ENCODE measurements around the gene AKAP13.
"Not testable (repeated sequence)": the region's sequence is repeated elsewhere in the genome, so short reads cannot be mapped to it uniquely, and the experiment has no call there.

The AKAP13 gene

DNA sequence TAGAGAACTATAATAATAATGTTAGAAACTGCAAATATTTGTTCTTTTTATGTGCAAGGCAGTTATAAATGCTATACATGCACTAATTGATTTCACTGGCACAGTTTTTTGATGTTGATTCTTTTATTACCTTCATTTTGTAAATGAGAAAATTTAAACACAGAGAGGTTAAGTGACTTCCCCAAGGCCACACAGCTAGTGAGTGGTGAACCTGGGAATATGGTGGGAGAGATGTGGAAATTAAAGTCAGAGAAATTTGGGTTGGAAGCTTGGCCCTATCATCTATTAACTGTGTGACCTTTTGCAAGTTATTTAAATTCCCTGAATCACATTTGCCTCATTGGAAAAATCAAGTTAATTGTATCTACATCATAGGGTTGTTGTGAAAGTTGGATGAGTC is 39.6 kb upstream of the AKAP13 start:
- no peaks in the 10 kb centered on the region for H3K27me3 ChIP-seq (ENCODE audit: insufficient read depth, low read length)

DNA sequence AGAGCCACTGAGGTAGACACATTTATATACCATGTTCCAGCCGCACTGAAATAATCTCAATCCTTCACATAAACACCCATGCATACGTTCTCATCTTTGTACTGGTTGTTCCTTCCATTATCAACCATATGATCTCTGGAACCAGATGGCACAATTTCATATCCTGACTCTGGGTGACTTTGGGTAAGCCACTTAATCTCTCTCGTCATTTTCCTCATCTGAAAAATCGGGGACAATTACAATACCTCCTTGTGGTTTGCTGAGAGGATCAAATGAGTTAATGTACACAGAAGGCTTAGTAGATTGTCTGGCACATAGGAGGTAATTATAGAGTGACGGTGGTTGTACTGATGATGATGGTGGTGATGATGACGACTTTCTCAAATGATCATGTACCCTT is 38.2 kb upstream of the AKAP13 start:
- not testable (repeated sequence) for H3K36me3 ChIP-seq (ENCODE audit: insufficient read depth, low read depth, low read length); H3K27me3 ChIP-seq (ENCODE audit: insufficient read depth, low read length); H3K4me3 ChIP-seq (ENCODE audit: low read length); H3K9ac ChIP-seq (ENCODE audit: low read depth, low read length); H3K9me3 ChIP-seq (ENCODE audit: insufficient read depth, low read depth, low read length); H3K4me1 ChIP-seq (ENCODE audit: insufficient read depth, low read length); H3K27ac ChIP-seq (ENCODE audit: low read length)

More for the DNA sequence above, 39.6 kb upstream of the AKAP13 start:
- H3K4me1 ChIP-seq (ENCODE audit: insufficient read depth, low read length): peaks cover 15% of the 10 kb centered on the region
- H3K9ac ChIP-seq (ENCODE audit: low read depth, low read length): no peak overlapping the region
- no peak overlapping the region for H3K4me3 ChIP-seq (ENCODE audit: low read length)
- no peaks in the 10 kb centered on the region for H3K36me3 ChIP-seq (ENCODE audit: insufficient read depth, low read depth, low read length)
- no peak overlapping the region for H3K27ac ChIP-seq (ENCODE audit: low read length)
- H3K9me3 ChIP-seq (ENCODE audit: insufficient read depth, low read depth, low read length): no peaks in the 10 kb centered on the region

DNA sequence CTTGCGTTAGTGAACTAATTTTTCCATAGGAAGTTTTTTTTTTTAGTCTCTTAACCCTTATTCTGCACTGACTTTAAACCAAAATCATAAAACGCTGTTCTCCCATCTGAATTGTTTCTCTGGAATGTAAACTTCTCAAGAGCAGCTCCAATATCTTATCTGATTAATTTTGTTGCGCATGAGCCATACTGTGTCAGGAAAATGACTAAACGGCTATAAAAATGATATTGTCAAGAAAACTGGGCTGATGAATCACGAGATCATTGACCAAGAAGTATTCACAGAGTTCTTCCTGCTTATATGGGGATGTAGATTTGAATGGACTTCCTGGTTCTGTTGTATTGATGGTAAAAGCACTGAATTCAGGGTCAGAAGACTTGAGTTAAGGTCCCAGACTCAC is 37.0 kb upstream of the AKAP13 start:
- H3K36me3 ChIP-seq (ENCODE audit: insufficient read depth, low read depth, low read length); H3K4me3 ChIP-seq (ENCODE audit: low read length); H3K9me3 ChIP-seq (ENCODE audit: insufficient read depth, low read depth, low read length); H3K4me1 ChIP-seq (ENCODE audit: insufficient read depth, low read length); H3K27me3 ChIP-seq (ENCODE audit: insufficient read depth, low read length); H3K27ac ChIP-seq (ENCODE audit: low read length); H3K9ac ChIP-seq (ENCODE audit: low read depth, low read length): not testable (repeated sequence)

DNA sequence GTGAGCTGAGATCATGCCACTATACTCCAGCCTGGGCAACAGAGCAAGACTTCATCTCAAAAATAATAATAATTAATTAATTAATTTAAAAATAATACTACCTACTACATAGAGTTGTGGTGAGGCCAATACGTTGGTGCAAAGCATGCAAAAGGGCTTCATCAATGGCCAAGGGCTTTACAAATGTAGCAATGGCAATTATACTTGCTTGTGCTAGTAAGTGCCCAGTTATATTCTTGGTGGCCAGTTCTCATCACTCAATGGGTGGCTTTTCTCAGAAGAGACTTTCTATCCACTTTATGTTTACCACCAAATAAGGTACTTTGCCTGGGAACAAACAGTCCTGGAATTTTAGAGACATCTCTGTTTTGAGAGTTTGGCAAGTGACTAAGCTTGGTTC is 36.2 kb upstream of the AKAP13 start:
- H3K4me3 ChIP-seq (ENCODE audit: low read length); H3K27me3 ChIP-seq (ENCODE audit: insufficient read depth, low read length); H3K9me3 ChIP-seq (ENCODE audit: insufficient read depth, low read depth, low read length); H3K27ac ChIP-seq (ENCODE audit: low read length); H3K4me1 ChIP-seq (ENCODE audit: insufficient read depth, low read length); H3K36me3 ChIP-seq (ENCODE audit: insufficient read depth, low read depth, low read length); H3K9ac ChIP-seq (ENCODE audit: low read depth, low read length): not testable (repeated sequence)

DNA sequence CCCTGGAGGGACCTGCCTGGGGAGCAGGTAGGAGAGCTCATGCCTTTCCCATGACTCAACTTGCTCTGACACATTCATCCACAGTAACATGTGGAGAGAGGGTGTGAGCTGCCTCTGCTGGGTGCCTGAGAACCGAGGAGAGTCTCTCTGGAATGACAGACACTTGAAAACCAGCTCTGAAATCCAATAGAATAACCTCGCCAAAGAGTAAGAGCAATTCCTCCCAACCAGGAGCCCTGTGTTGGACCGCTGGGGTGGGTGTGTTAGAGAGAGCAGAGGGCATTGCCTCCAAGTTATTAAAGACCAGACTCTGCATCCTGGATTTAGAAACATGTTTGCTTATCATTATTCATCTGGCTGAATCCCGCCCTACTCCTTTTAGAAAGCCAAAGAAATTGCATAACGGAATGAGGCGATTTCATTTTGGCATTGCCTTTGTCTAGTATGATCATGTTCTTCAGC is 35.7 kb upstream of the AKAP13 start:
- H3K4me3 ChIP-seq (ENCODE audit: low read length); H3K27ac ChIP-seq (ENCODE audit: low read length); H3K36me3 ChIP-seq (ENCODE audit: insufficient read depth, low read depth, low read length); H3K9me3 ChIP-seq (ENCODE audit: insufficient read depth, low read depth, low read length); H3K27me3 ChIP-seq (ENCODE audit: insufficient read depth, low read length); H3K9ac ChIP-seq (ENCODE audit: low read depth, low read length); H3K4me1 ChIP-seq (ENCODE audit: insufficient read depth, low read length): not testable (repeated sequence)

DNA sequence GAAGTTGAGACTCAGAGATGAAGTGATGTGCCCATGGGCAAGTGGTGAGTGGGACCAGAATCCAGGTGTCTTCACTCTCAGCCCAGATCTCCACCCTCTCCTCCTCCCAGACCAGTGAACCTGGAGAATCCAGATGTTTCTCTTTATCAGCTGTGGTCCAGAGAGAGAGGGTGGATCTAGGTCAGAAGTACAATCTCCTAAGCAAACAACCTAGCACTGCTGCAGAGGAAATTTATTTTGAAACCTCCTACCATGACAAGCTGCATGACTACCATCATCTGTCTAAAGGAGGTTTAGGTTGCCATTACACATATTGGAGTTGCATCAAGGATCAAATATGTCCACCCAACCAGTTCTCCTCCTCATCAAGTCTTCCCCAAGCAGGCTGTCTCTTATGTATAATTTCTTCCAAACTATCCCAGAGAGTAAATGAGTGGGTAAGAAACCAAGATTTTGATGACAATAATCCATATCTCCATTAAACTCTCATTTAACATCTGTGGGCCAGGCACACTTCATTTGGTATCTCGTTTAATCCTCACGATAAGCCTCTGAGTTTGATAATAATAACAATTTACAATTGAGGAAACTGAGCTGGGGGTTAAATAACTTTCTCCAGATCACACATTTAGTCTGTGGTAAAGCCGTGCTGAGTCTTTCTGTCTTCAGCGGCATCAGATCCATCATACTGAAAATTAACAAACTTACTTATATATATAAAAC is 35.0 kb upstream of the AKAP13 start:
- H3K9ac ChIP-seq (ENCODE audit: low read depth, low read length); H3K27me3 ChIP-seq (ENCODE audit: insufficient read depth, low read length); H3K9me3 ChIP-seq (ENCODE audit: insufficient read depth, low read depth, low read length); H3K36me3 ChIP-seq (ENCODE audit: insufficient read depth, low read depth, low read length); H3K4me3 ChIP-seq (ENCODE audit: low read length); H3K27ac ChIP-seq (ENCODE audit: low read length); H3K4me1 ChIP-seq (ENCODE audit: insufficient read depth, low read length): not testable (repeated sequence)

DNA sequence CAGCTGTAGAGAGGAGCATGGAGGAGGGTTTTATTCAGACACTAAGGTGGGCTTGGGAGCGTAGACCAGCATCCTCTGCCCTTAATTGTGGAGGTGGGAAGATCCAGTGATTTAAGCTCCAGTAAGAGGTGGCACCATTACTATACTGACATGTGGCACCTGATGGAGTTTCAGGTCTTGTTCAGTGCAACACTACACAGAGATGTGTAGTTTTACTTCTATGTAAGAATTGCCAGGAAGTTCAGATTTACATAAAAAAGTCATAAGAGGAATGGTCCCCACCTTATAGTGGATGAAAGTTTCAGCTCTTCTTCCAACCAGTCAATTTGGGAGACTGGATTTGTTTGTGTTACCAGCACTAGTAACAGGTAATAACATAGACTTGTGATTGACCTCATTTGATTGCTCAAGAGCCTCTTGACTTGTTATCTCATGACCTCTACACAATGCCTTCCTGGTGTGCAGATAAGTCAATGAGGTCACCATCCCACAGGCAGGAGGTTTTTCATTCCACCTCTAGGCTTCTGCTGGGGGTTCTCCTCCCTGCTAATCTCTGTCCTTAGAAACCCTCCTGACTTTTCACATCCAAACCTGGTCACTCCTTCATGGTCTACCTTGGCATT is 33.8 kb upstream of the AKAP13 start:
- not testable (repeated sequence) for H3K9ac ChIP-seq (ENCODE audit: low read depth, low read length); H3K4me3 ChIP-seq (ENCODE audit: low read length); H3K36me3 ChIP-seq (ENCODE audit: insufficient read depth, low read depth, low read length); H3K4me1 ChIP-seq (ENCODE audit: insufficient read depth, low read length); H3K27ac ChIP-seq (ENCODE audit: low read length); H3K27me3 ChIP-seq (ENCODE audit: insufficient read depth, low read length); H3K9me3 ChIP-seq (ENCODE audit: insufficient read depth, low read depth, low read length)

DNA sequence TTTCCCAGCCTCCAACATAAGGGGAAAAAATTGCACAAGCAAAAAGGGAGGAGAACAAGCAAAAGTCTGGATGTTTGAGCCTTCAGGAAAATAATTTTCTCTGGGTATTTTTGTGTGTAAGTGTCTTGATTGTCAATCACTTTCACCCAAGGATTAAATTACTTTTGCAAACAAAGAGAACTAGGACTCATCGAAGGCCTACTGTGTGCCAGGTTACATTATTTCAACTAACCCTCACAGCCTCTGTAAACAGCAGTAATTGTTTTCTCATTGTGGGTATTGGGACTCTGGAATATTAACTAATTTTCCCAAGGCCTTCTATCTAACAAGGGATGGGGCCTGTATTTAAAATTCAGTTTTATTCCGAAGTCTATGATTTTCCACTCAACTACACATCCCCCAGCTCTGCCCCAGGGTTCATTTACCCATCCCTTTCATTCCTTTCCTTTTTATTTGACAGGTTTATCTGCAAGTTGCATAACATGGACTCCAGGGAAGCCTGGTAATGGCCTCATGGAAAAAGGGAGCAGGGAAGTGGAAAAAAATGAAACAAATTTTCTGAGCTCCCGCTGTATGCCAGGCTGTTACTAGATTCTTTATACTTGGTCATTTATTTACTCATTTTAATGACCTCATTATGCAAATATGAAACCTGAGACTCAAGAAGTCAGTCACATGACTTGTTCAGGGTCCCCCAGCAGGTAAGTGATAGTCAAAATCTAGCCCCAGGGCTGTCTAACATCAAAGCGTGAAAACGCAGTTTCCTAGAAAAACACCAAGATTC is 32.9 kb upstream of the AKAP13 start:
- not testable (repeated sequence) for H3K4me3 ChIP-seq (ENCODE audit: low read length); H3K36me3 ChIP-seq (ENCODE audit: insufficient read depth, low read depth, low read length); H3K27me3 ChIP-seq (ENCODE audit: insufficient read depth, low read length); H3K27ac ChIP-seq (ENCODE audit: low read length); H3K4me1 ChIP-seq (ENCODE audit: insufficient read depth, low read length); H3K9me3 ChIP-seq (ENCODE audit: insufficient read depth, low read depth, low read length); H3K9ac ChIP-seq (ENCODE audit: low read depth, low read length)

DNA sequence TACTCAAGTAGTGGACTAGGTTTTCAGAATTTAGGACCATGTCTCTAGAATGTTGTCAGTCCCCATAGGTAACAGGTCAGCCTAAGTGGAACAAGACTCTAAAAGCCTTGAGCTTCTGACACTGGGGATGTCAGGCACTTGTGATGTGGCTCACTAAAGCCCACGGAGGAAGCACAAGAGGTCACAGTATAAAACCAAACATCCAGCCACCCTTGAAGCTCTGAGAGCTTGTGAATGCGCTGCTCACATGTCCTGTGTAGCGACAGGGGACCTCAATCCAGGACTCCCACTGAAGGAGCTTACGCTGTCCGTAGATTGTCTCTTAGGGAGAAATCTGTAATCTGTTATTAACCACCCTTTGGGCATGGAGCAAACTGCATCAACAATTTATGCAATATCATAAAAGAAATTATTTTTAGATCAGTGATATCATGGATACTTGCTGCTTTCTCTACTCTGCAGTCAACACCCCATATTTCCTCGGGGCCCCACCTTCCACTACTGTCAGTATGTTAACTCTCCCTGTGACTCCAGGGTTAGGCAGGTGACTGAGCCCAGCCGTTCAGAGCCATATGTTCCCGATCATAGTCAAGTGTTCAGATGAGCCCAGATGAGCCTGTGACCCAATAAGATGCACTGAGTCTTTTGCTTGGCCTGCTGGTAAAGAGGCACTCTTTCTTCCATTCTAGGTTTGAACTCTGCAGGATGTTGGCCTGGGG is 32.2 kb upstream of the AKAP13 start:
- not testable (repeated sequence) for H3K4me3 ChIP-seq (ENCODE audit: low read length); H3K36me3 ChIP-seq (ENCODE audit: insufficient read depth, low read depth, low read length); H3K27me3 ChIP-seq (ENCODE audit: insufficient read depth, low read length); H3K27ac ChIP-seq (ENCODE audit: low read length); H3K9me3 ChIP-seq (ENCODE audit: insufficient read depth, low read depth, low read length); H3K9ac ChIP-seq (ENCODE audit: low read depth, low read length); H3K4me1 ChIP-seq (ENCODE audit: insufficient read depth, low read length)

DNA sequence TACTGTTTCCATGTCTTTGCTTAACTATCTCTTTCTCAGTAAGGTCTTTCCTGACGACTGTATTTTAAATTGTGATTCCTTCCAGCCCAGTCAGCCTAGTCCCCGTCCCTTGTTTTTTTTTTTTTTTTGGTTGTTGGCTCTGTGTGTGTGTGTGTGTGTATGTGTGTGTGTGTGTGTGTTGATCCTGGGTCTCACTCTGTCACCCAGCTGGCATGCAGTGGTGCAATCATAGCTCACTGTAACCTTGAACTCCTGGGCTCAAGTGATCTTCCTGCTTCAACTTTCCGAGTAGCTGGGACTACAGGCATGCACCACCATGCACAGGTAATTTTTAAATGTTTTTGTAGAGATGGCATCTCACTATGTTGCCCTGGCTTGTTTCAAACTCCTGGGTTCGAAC is 31.3 kb upstream of the AKAP13 start:
- not testable (repeated sequence) for H3K9me3 ChIP-seq (ENCODE audit: insufficient read depth, low read depth, low read length); H3K9ac ChIP-seq (ENCODE audit: low read depth, low read length); H3K4me3 ChIP-seq (ENCODE audit: low read length); H3K27me3 ChIP-seq (ENCODE audit: insufficient read depth, low read length); H3K27ac ChIP-seq (ENCODE audit: low read length); H3K4me1 ChIP-seq (ENCODE audit: insufficient read depth, low read length); H3K36me3 ChIP-seq (ENCODE audit: insufficient read depth, low read depth, low read length)

DNA sequence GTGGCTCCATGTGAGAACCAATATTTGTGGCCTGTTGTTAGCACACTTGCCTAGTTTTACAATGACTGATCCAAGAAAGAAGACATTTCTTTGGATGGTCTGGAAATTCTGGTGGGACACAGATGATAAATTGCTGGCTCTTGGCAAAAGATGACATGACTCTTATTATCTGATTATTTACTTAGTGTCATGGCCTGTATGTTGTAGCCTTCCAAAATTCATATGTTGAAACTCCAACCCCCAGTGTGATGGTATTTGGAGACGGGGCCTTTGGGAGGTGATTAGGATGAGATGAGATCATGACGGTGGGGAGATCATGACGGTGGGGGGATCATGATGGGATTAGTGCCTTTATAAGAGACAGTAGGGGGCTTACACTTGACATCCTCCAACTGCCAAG is 30.0 kb upstream of the AKAP13 start:
- Histone ChIP-seq H3K4me3 (ENCODE audit: low read length) (no peak overlapping the region), H3K27ac (ENCODE audit: low read length) (no peak overlapping the region), H3K9ac (ENCODE audit: low read depth, low read length) (no peak overlapping the region), H3K4me1 (ENCODE audit: insufficient read depth, low read length) (no peaks in the 10 kb centered on the region), H3K27me3 (ENCODE audit: insufficient read depth, low read length) (no peaks in the 10 kb centered on the region), H3K9me3 (ENCODE audit: insufficient read depth, low read depth, low read length) (no peaks in the 10 kb centered on the region), H3K36me3 (ENCODE audit: insufficient read depth, low read depth, low read length) (no peaks in the 10 kb centered on the region)

DNA sequence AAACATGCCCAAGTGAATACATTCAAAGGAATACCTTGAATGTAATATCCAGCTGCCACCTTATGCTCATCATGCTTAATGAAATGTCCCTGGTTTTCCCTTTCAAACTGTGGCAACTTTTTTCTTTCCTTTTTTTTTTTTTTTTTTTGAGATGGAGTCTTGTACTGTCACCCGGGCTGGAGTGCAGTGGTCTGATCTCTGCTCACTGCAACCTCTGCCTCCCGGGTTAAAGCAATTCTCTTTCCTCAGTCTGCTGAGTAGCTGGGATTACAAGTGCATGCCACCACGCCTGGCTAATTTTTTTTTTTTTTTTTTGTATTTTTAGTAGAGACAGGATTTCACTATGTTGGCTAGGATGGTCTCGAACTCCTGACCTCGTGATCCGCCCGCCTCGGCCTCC is 28.9 kb upstream of the AKAP13 start:
- not testable (repeated sequence) for H3K27ac ChIP-seq (ENCODE audit: low read length); H3K9me3 ChIP-seq (ENCODE audit: insufficient read depth, low read depth, low read length); H3K36me3 ChIP-seq (ENCODE audit: insufficient read depth, low read depth, low read length); H3K4me1 ChIP-seq (ENCODE audit: insufficient read depth, low read length); H3K4me3 ChIP-seq (ENCODE audit: low read length); H3K27me3 ChIP-seq (ENCODE audit: insufficient read depth, low read length); H3K9ac ChIP-seq (ENCODE audit: low read depth, low read length)

All from iPS-20b (cell line).